ENCODE results near the gene SMIM5. TPM values are rescaled to one million over a fixed set of nuclear protein-coding genes. Genes with fewer than 3 reads are reported as not detected.
A peak's percentile ranks its signal among the peaks of the same experiment; 100 is the strongest.

Gene SMIM5
- total RNA-seq, 2 donors from 2014 or later = 8.6 to 11.4 TPM

GRCh38 chr17:75619506-75620431 lies 13.5 kb upstream of the SMIM5 start:
- DNase-seq (no peak), ATAC-seq (no peak)
- intact Hi-C loops (cut with DNase I) = no loop called here

GRCh38 chr17:75621489-75621888 lies 11.7 kb upstream of the SMIM5 start:
- intact Hi-C loops (cut with DNase I) = no loop called here
- no peak for DNase-seq
- no peak for ATAC-seq

- intact Hi-C loops (cut with DNase I) = no loop called here
- ATAC-seq = no peak
- no peak for DNase-seq
Observed at GRCh38 chr17:75622076-75622475, 11.2 kb upstream of the SMIM5 start.

GRCh38 chr17:75622771-75623273 lies 10.4 kb upstream of the SMIM5 start:
- no peak for ATAC-seq
- intact Hi-C loops (cut with DNase I) = no loop called here
- no peak for DNase-seq

GRCh38 chr17:75623386-75623785 lies 9.8 kb upstream of the SMIM5 start:
- ATAC-seq = no peak
- DNase-seq = no peak
- intact Hi-C loops (cut with DNase I) = no loop called here

- DNase-seq = no peak
- intact Hi-C loops (cut with DNase I) = no loop called here
Observed at GRCh38 chr17:75624021-75624420, 9.2 kb upstream of the SMIM5 start.

GRCh38 chr17:75624714-75625345 lies 8.4 kb upstream of the SMIM5 start:
- intact Hi-C loops (cut with DNase I) = no loop called here
- DNase-seq (no peak), ATAC-seq (no peak)

More at GRCh38 chr17:75624021-75624420, 9.2 kb upstream of the SMIM5 start:
- ATAC-seq = no peak

GRCh38 chr17:75625813-75626486 lies 7.3 kb upstream of the SMIM5 start:
- ATAC-seq (peak; percentile 27), DNase-seq (no peak)
- intact Hi-C loops (cut with DNase I) = no loop called here

- intact Hi-C loops (cut with DNase I) = no loop called here
- ATAC-seq (no peak), DNase-seq (no peak)
Observed at GRCh38 chr17:75626496-75627038, 6.7 kb upstream of the SMIM5 start.

GRCh38 chr17:75627094-75627493 lies 6.1 kb upstream of the SMIM5 start:
- DNase-seq = no peak
- intact Hi-C loops (cut with DNase I) = no loop called here
- ATAC-seq = no peak

GRCh38 chr17:75628425-75628824 lies 4.8 kb upstream of the SMIM5 start:
- no peak for ATAC-seq
- DNase-seq = no peak
- intact Hi-C loops (cut with DNase I) = no loop called here

- intact Hi-C loops (cut with DNase I) = no loop called here
- DNase-seq = no peak
- no peak for ATAC-seq
Observed at GRCh38 chr17:75629157-75629556, 4.1 kb upstream of the SMIM5 start.

- intact Hi-C loops (cut with DNase I) = loop anchor here in 1 of 2 donors (5.0 kb wide), 1 partner anchor 122 kb away; no protein-coding TSS in a partner anchor
- ATAC-seq = no peak
- no peak for DNase-seq
Observed at GRCh38 chr17:75630071-75630917, 2.9 kb upstream of the SMIM5 start.

GRCh38 chr17:75631353-75631752 lies 1.9 kb upstream of the SMIM5 start:
- ATAC-seq (no peak), DNase-seq (no peak)
- intact Hi-C loops (cut with DNase I) = loop anchor here in 1 of 2 donors (5.0 kb wide), 1 partner anchor 121 kb away; no protein-coding TSS in a partner anchor

GRCh38 chr17:75632428-75632827 lies 806 bp upstream of the SMIM5 start:
- no peak for ATAC-seq
- intact Hi-C loops (cut with DNase I) = loop anchor here (2.0 to 5.0 kb wide), 2 partner anchors 114 to 120 kb away; no protein-coding TSS in a partner anchor
- DNase-seq = no peak

GRCh38 chr17:75633486-75634375 lies 497 bp downstream of the SMIM5 start:
- peak; percentile 65 to 76 for ATAC-seq

GRCh38 chr17:75634376-75634740 lies 1.1 kb downstream of the SMIM5 start:
- peak; percentile 20 for DNase-seq
- no peak for ATAC-seq
- intact Hi-C loops (cut with DNase I) = loop anchor here in 1 of 2 donors (5.0 kb wide), 1 partner anchor 118 kb away; no protein-coding TSS in a partner anchor

More at GRCh38 chr17:75633486-75634375, 497 bp downstream of the SMIM5 start:
- intact Hi-C loops (cut with DNase I) = loop anchor here (2.0 to 5.0 kb wide), 2 partner anchors 113 to 119 kb away; no protein-coding TSS in a partner anchor
- peak; percentile 91 for DNase-seq
